ENCODE results near the gene ACCS. TPM values are rescaled to one million over a fixed set of nuclear protein-coding genes. Genes with fewer than 3 reads are reported as not detected.

The ACCS gene
- total and polyA plus RNA-seq, 2 experiments from 2014 or later = 9.9 to 21.4 TPM

GRCh38 chr11:44043157-44043556 is 22.9 kb upstream of the ACCS start:
- Histone ChIP-seq H3K4me2 (no peak overlapping the region), H4K20me1 (ENCODE audit: insufficient read depth, poor library complexity, severe bottlenecking) (no peaks in the 10 kb centered on the region), H3K4me3 (no peak overlapping the region), H3K79me2 (no peaks in the 10 kb centered on the region), H3K27me3 (peaks cover 3% of the 10 kb centered on the region), H3K4me1 (ENCODE audit: insufficient read depth) (no peaks in the 10 kb centered on the region), H3K9me2 (replicated peaks; ENCODE audit: insufficient read depth) (no peaks in the 10 kb centered on the region), H2AFZ (no peak overlapping the region), H3K27ac (no peak overlapping the region), H3K9me3 (ENCODE audit: low read depth) (no peaks in the 10 kb centered on the region), H3K36me3 (replicated peaks; ENCODE audit: insufficient read depth, low read depth) (no peaks in the 10 kb centered on the region)
- DNase-seq (ENCODE audit: low spot score) = no peak
- TF ChIP-seq CTCF (IDR thresholded peaks at IDR 0.05; ENCODE audit: poor library complexity) = no peak
- no peak for TF ChIP-seq EZH2 (IDR thresholded peaks at IDR 0.05; ENCODE audit: borderline replicate concordance)
- TF ChIP-seq EZH2phosphoT487 (IDR thresholded peaks at IDR 0.05; ENCODE audit: low read depth, severe bottlenecking, unreplicated experiment) = no peak
- WGBS (ENCODE audit: low lambda C conversion rate, missing lambda C conversion rate) = 81% methylated on average over 2 of the region's 2 CpGs

- Histone ChIP-seq H2AFZ (no peak overlapping the region), H3K4me2 (no peak overlapping the region), H3K4me3 (no peak overlapping the region), H3K27me3 (no peaks in the 10 kb centered on the region), H3K36me3 (replicated peaks; ENCODE audit: insufficient read depth, low read depth) (no peaks in the 10 kb centered on the region), H3K27ac (no peak overlapping the region), H4K20me1 (ENCODE audit: insufficient read depth, poor library complexity, severe bottlenecking) (no peaks in the 10 kb centered on the region), H3K4me1 (ENCODE audit: insufficient read depth) (no peaks in the 10 kb centered on the region), H3K9me3 (ENCODE audit: low read depth) (no peaks in the 10 kb centered on the region), H3K9me2 (replicated peaks; ENCODE audit: insufficient read depth) (no peaks in the 10 kb centered on the region), H3K79me2 (no peaks in the 10 kb centered on the region)
- 84% methylated on average over 2 of the region's 2 CpGs for WGBS (ENCODE audit: low lambda C conversion rate, missing lambda C conversion rate)
- DNase-seq (ENCODE audit: low spot score) = no peak
- TF ChIP-seq CTCF (IDR thresholded peaks at IDR 0.05; ENCODE audit: poor library complexity) (no peak), EZH2phosphoT487 (IDR thresholded peaks at IDR 0.05; ENCODE audit: low read depth, severe bottlenecking, unreplicated experiment) (no peak), EZH2 (IDR thresholded peaks at IDR 0.05; ENCODE audit: borderline replicate concordance) (no peak)
Measured at GRCh38 chr11:44046182-44046581, 19.9 kb upstream of the ACCS start.

- no peak overlapping the region for H3K27ac ChIP-seq
- TF ChIP-seq EZH2phosphoT487 (IDR thresholded peaks at IDR 0.05; ENCODE audit: low read depth, severe bottlenecking, unreplicated experiment) = no peak
- no peak for TF ChIP-seq EZH2 (IDR thresholded peaks at IDR 0.05; ENCODE audit: borderline replicate concordance)
- TF ChIP-seq CTCF (IDR thresholded peaks at IDR 0.05; ENCODE audit: poor library complexity) = no peak
- H3K79me2 ChIP-seq = no peaks in the 10 kb centered on the region
- no peaks in the 10 kb centered on the region for H3K27me3 ChIP-seq
- no peak overlapping the region for H2AFZ ChIP-seq
- no peaks in the 10 kb centered on the region for H3K36me3 ChIP-seq (replicated peaks; ENCODE audit: insufficient read depth, low read depth)
- no peak for DNase-seq (ENCODE audit: low spot score)
- H4K20me1 ChIP-seq (ENCODE audit: insufficient read depth, poor library complexity, severe bottlenecking) = no peaks in the 10 kb centered on the region
- H3K4me2 ChIP-seq = no peak overlapping the region
- 78% methylated on average over 2 of the region's 2 CpGs for WGBS (ENCODE audit: low lambda C conversion rate, missing lambda C conversion rate)
- H3K4me1 ChIP-seq (ENCODE audit: insufficient read depth) = no peaks in the 10 kb centered on the region
- no peak overlapping the region for H3K4me3 ChIP-seq
- no peaks in the 10 kb centered on the region for H3K9me2 ChIP-seq (replicated peaks; ENCODE audit: insufficient read depth)
- H3K9me3 ChIP-seq (ENCODE audit: low read depth) = no peaks in the 10 kb centered on the region
Measured at GRCh38 chr11:44047298-44047697, 18.8 kb upstream of the ACCS start.

DNA sequence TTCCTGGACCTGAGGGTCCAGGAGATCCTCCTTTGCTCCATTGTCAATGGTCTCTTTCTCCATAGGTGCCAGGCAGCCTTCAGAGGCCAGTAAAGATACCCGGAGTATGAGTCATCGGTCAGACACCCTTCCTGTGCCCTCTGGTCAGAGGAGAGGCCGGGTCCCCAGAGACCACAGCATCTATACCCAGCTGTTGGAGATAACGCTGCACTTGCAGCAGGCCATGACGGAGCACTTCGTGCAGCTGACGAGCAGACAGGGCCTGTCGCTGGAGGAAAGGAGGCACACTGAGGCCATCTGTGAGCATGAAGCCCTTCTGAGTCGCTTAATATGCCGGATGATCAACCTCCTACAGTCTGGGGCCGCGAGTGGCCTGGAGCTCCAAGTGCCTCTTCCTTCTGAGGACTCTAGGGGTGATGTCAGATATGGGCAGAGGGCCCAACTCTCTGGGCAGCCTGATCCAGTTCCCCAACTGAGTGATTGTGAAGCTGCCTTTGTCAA is 18.1 kb upstream of the ACCS start, which contains the start of gene ACCSL:
TSS of gene ACCSL (plus strand) at position 51 of the 501 bp plus-strand sequence. CDS start at position 107, 56 bp downstream.
- Histone ChIP-seq H3K4me1 (ENCODE audit: insufficient read depth) (no peaks in the 10 kb centered on the region), H3K9me3 (ENCODE audit: low read depth) (no peaks in the 10 kb centered on the region), H3K27ac (no peak within 1 kb of the TSS), H2AFZ (no peak within 1 kb of the TSS), H3K79me2 (no peaks in the 10 kb centered on the region), H4K20me1 (ENCODE audit: insufficient read depth, poor library complexity, severe bottlenecking) (no peaks in the 10 kb centered on the region), H3K27me3 (no peaks in the 10 kb centered on the region), H3K4me2 (no peak within 1 kb of the TSS), H3K36me3 (replicated peaks; ENCODE audit: insufficient read depth, low read depth) (no peaks in the 10 kb centered on the region), H3K4me3 (no peak within 1 kb of the TSS), H3K9me2 (replicated peaks; ENCODE audit: insufficient read depth) (no peaks in the 10 kb centered on the region)
- DNase-seq (ENCODE audit: low spot score) = no peak
- 96% methylated on average over 12 of the region's 12 CpGs for WGBS (ENCODE audit: low lambda C conversion rate, missing lambda C conversion rate)
- TF ChIP-seq EZH2 (IDR thresholded peaks at IDR 0.05; ENCODE audit: borderline replicate concordance) (no peak), EZH2phosphoT487 (IDR thresholded peaks at IDR 0.05; ENCODE audit: low read depth, severe bottlenecking, unreplicated experiment) (no peak), CTCF (IDR thresholded peaks at IDR 0.05; ENCODE audit: poor library complexity) (no peak)
